ENCODE results near the gene CACHD1. TPM values are rescaled to one million over a fixed set of nuclear protein-coding genes. Genes with fewer than 3 reads are reported as not detected.

The CACHD1 gene
- total RNA-seq, 1 experiment from 2014 or later: 3.9 TPM

GRCh38 chr1:64532646-64533045 is 62.7 kb downstream of the CACHD1 start:
- Mint-ChIP-seq H3K36me3 (ENCODE audit: insufficient read depth, unreplicated experiment) (no peaks in the 10 kb centered on the region), H3K27me3 (ENCODE audit: insufficient read depth, unreplicated experiment) (no peaks in the 10 kb centered on the region), H3K9me3 (ENCODE audit: unreplicated experiment) (no peaks in the 10 kb centered on the region), H3K27ac (ENCODE audit: low read depth, unreplicated experiment) (no peak overlapping the region), H3K4me3 (ENCODE audit: unreplicated experiment) (no peak overlapping the region), H3K4me1 (ENCODE audit: insufficient read depth, unreplicated experiment) (peaks cover 7% of the 10 kb centered on the region)
- DNase-seq (ENCODE audit: unreplicated experiment): no peak
- BruUV-seq (replicated peaks): no TSS peak
- intact Hi-C loops (cut with micrococcal nuclease): no loop called here
- CTCF ChIA-PET: interaction anchor here (0.6 to 1.5 kb wide), 4 partner anchors 10 to 144 kb away, joined by 3 to 8 read pairs (median 4); no protein-coding TSS in a partner anchor
- POLR2A ChIA-PET: interaction anchor here (0.6 to 1.1 kb wide), 2 partner anchors 14 to 40 kb away, joined by 4 read pairs; no protein-coding TSS in a partner anchor
- TF ChIP-seq CTCF (IDR thresholded peaks at IDR 0.05; ENCODE audit: unreplicated experiment): no peak

DNA sequence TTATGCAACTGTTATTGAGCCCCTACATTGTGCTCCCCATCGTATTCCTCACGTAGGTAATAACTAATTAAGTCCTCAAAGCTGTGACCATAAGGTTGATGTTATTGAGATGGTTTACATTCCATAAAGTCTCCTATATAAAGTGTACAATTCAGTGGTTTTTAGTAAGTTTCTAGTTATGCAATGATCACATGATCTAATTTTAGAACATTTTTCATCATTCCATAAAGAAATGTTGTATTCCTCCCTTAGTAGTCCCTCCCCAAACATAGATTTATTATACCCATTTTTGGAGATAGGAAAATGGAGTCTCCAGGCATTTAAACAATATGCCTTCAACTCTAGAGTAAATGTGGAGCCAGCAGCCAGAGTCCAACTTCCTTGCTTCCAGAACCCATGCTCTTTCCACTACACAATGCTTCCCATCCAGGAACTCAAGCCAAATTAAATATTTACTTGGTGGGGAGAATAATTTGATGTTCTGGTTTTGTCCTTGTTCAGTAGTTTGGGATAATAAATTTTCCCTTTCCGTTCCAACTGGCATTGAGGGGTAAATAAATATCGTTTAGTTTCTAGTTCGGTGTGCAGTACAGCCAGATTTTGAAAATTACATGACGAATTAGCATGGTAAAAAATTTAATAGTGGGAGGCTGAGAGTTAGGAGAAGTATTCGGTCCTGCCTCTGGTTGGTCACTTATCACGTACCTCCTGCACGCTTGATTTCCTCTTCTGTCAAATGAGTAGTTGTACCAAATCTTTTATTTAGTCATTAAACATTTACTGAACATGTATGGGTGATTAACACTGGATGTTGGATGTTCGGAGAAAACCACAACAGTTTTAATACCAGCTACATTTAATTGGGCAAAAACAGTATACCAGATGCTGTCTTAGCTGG is 66.3 kb downstream of the CACHD1 start:
- H3K36me3 Mint-ChIP-seq (ENCODE audit: insufficient read depth, unreplicated experiment): no peaks in the 10 kb centered on the region
- no peaks in the 10 kb centered on the region for H3K9me3 Mint-ChIP-seq (ENCODE audit: unreplicated experiment)
- ChIA-PET POLR2A (no interaction called here), CTCF (no interaction called here)
- no peaks in the 10 kb centered on the region for H3K27me3 Mint-ChIP-seq (ENCODE audit: insufficient read depth, unreplicated experiment)
- no peak overlapping the region for H3K27ac Mint-ChIP-seq (ENCODE audit: low read depth, unreplicated experiment)
- intact Hi-C loops (cut with micrococcal nuclease): no loop called here
- no TSS peak for BruUV-seq (replicated peaks)
- TF ChIP-seq CTCF (IDR thresholded peaks at IDR 0.05; ENCODE audit: unreplicated experiment): no peak
- H3K4me1 Mint-ChIP-seq (ENCODE audit: insufficient read depth, unreplicated experiment): peaks cover 17% of the 10 kb centered on the region
- H3K4me3 Mint-ChIP-seq (ENCODE audit: unreplicated experiment): no peak overlapping the region
- no peak for DNase-seq (ENCODE audit: unreplicated experiment)

DNA sequence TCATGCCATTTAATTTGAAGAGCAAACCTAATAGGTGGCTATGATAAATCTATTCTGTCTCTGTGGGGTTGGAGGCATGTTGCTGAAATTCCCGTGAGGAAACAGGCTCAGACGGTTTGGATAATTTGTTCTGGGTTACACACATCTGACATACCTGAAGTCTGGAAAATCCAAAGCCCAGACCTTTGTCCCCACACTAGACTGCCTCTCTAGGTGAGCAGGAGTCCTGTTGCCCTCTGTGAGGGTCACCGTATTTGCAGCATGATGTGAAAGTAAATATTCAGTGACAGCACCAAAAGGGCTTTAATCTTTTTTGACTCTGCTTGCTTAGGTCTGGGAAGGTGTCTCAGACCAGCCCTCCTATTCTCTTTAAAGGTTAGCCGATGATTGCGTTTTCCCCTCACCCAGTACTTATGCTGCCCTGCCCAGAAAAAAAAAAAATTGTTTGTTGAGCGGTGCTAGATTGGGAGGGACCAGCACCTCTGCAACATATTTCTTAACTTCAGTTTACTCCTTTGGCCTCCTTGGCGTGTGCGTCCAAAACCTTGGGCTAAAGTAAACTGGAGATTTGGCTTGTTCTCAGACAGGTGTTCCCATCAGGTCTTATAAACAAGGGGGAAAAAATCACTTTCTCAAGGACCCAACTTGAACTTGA is 67.0 kb downstream of the CACHD1 start:
- no peak overlapping the region for H3K27ac Mint-ChIP-seq (ENCODE audit: low read depth, unreplicated experiment)
- ChIA-PET POLR2A (no interaction called here), CTCF (interaction anchor here (0.6 kb wide), 1 partner anchor 59 kb away, joined by 3 read pairs; no protein-coding TSS in a partner anchor)
- peaks cover 17% of the 10 kb centered on the region for H3K4me1 Mint-ChIP-seq (ENCODE audit: insufficient read depth, unreplicated experiment)
- H3K4me3 Mint-ChIP-seq (ENCODE audit: unreplicated experiment): no peak overlapping the region
- intact Hi-C loops (cut with micrococcal nuclease): no loop called here
- TF ChIP-seq CTCF (IDR thresholded peaks at IDR 0.05; ENCODE audit: unreplicated experiment): no peak
- no peaks in the 10 kb centered on the region for H3K36me3 Mint-ChIP-seq (ENCODE audit: insufficient read depth, unreplicated experiment)
- H3K27me3 Mint-ChIP-seq (ENCODE audit: insufficient read depth, unreplicated experiment): no peaks in the 10 kb centered on the region
- DNase-seq (ENCODE audit: unreplicated experiment): no peak
- no TSS peak for BruUV-seq (replicated peaks)
- no peaks in the 10 kb centered on the region for H3K9me3 Mint-ChIP-seq (ENCODE audit: unreplicated experiment)

DNA sequence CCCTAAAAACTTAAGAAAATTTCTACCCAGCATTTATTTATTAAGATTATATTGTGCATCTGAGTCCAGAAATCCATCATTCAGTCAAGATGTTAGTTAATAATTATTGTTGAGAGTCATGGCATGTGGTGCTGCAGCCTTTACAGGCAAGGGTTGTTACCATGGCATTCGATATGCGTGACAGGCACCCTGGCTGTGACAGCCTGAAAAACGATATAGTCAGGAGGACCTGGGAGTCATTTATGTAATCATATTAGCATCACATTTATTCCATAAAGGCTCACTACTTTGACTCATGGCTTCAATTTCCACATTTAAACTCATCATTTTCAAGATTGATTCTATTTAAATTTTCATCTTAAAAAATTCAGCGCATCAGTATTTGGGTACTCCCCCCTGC is 68.0 kb downstream of the CACHD1 start:
- POLR2A ChIA-PET: interaction anchor here (0.6 kb wide), 1 partner anchor 8 kb away, joined by 3 read pairs; no protein-coding TSS in a partner anchor
- CTCF ChIA-PET: interaction anchor here (1.0 kb wide), 1 partner anchor 138 kb away, joined by 4 read pairs; no protein-coding TSS in a partner anchor
- TF ChIP-seq CTCF (IDR thresholded peaks at IDR 0.05; ENCODE audit: unreplicated experiment): no peak
- peaks cover 11% of the 10 kb centered on the region for H3K4me1 Mint-ChIP-seq (ENCODE audit: insufficient read depth, unreplicated experiment)
- BruUV-seq (replicated peaks): no TSS peak
- no peaks in the 10 kb centered on the region for H3K27me3 Mint-ChIP-seq (ENCODE audit: insufficient read depth, unreplicated experiment)
- H3K27ac Mint-ChIP-seq (ENCODE audit: low read depth, unreplicated experiment): no peak overlapping the region
- DNase-seq (ENCODE audit: unreplicated experiment): no peak
- no peaks in the 10 kb centered on the region for H3K36me3 Mint-ChIP-seq (ENCODE audit: insufficient read depth, unreplicated experiment)
- no peaks in the 10 kb centered on the region for H3K9me3 Mint-ChIP-seq (ENCODE audit: unreplicated experiment)
- intact Hi-C loops (cut with micrococcal nuclease): no loop called here
- no peak overlapping the region for H3K4me3 Mint-ChIP-seq (ENCODE audit: unreplicated experiment)
